Measurements from ENCODE around the gene POP4. TPM values are rescaled to one million over a fixed set of nuclear protein-coding genes. Genes with fewer than 3 reads are reported as not detected.

POP4 gene
- total RNA-seq, 1 donor: 81.6 TPM

DNA sequence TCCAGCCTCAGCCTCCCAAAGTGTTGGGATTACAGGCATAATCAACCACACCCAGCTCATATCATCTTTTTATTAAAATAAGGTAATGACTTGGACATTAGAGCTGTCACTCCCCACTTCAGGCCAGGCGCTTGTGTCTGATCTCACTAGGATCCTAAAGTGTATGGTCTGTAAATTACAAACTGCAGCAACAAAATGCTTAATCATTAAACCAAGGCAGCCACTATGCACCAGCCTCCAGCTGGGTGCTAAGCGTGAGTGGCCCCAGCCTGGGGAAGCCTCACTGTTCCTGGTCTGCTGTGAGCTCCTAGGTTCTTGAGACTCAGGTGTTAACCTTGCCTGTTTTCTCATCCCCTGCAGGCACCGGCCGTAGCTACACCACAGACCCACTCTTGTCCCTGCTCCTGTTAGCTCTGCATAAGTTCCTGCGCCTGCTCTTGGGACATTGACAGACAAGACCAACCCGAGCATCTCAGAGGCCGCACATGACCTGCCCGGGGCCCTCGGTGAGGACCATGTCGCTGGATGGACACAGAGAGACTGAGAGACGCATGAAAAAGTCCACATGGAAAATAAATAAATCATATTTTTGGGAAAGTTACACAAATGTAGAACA is 42.5 kb upstream of the POP4 start:
- H3K4me3 ChIP-seq (ENCODE audit: low read depth, low read length): no peak overlapping the region
- DNase-seq (ENCODE audit: low read depth): no peak
- TF ChIP-seq, protein P1, sequence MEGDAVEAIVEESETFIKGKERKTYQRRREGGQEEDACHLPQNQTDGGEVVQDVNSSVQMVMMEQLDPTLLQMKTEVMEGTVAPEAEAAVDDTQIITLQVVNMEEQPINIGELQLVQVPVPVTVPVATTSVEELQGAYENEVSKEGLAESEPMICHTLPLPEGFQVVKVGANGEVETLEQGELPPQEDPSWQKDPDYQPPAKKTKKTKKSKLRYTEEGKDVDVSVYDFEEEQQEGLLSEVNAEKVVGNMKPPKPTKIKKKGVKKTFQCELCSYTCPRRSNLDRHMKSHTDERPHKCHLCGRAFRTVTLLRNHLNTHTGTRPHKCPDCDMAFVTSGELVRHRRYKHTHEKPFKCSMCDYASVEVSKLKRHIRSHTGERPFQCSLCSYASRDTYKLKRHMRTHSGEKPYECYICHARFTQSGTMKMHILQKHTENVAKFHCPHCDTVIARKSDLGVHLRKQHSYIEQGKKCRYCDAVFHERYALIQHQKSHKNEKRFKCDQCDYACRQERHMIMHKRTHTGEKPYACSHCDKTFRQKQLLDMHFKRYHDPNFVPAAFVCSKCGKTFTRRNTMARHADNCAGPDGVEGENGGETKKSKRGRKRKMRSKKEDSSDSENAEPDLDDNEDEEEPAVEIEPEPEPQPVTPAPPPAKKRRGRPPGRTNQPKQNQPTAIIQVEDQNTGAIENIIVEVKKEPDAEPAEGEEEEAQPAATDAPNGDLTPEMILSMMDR (IDR thresholded peaks at IDR 0.05; ENCODE audit: insufficient read depth, low read depth, low read length): no peak

DNA sequence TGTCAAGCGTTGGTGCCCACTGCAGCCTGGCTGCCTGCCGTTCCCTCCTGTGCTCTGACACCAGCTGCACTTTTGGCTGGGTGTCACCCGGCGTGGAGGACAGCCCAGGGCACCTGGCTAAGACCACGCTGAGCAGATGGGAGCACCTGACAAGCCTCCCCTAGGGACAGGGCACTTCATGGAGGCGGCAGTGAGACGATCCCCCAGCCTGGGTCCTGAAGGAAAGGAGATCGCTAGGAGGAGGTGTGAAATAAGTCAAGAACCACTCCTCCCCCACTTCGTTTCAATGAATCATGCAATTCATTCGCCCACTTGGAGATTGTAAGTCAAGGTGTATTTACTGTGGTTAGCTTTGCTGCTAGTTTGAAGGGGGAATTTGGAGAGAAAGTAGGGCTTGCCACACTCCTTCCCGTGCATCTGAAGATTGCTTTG is 41.5 kb upstream of the POP4 start:
- no peak overlapping the region for H3K4me3 ChIP-seq (ENCODE audit: low read depth, low read length)
- DNase-seq (ENCODE audit: low read depth): no peak
- TF ChIP-seq, protein P1 (IDR thresholded peaks at IDR 0.05; ENCODE audit: insufficient read depth, low read depth, low read length): no peak

DNA sequence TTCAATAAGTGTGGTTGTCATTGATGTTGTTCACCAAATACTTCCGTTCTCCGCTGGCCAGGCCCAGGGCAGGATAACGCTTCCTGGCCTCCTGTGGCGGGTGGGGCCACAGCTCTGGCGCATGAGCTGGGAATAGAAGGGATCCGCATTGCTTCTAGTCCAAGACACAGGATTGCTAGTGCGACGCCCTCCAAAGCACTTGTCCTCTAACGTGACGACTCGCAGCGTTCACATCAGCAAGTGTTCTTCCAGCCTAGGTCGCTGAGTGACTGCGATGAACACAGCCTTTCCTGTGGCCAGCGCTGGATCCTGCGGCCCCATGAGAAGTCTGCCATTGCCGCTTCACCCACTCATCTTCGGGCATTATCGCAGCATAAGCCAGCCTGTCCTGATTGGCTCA is 40.9 kb upstream of the POP4 start:
- DNase-seq (ENCODE audit: low read depth): no peak
- no peak overlapping the region for H3K4me3 ChIP-seq (ENCODE audit: low read depth, low read length)
- TF ChIP-seq, protein P1 (IDR thresholded peaks at IDR 0.05; ENCODE audit: insufficient read depth, low read depth, low read length): no peak

DNA sequence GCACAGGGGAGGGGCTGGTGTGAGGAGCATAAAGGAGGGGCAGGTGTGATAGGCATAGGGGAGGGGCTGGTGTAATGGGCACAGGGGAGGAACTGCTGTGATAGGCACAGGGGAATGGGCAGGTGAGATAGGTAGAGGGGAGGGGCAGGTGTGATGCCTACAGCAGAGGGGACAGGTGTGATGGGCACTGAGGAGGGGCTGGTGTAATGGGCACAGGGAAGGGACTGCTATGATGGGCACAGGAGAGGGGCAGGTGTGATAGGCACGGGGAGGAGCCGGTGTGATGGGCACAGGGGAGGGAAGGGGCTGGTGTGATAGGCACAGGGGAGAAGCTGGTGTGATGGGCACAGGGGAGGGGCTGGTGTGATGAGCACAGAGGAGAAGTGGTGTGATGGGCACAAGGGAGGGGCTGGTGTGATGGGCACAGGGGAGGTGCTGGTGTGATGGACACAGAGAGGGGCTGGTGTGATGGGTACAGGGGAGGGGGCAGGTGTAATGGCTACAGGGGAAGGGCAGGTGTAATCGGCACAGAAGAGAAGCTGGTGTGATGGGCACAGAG is 39.5 kb upstream of the POP4 start:
- DNase-seq (ENCODE audit: low read depth): no peak
- no peak overlapping the region for H3K4me3 ChIP-seq (ENCODE audit: low read depth, low read length)
- TF ChIP-seq, protein P1 (IDR thresholded peaks at IDR 0.05; ENCODE audit: insufficient read depth, low read depth, low read length): no peak

DNA sequence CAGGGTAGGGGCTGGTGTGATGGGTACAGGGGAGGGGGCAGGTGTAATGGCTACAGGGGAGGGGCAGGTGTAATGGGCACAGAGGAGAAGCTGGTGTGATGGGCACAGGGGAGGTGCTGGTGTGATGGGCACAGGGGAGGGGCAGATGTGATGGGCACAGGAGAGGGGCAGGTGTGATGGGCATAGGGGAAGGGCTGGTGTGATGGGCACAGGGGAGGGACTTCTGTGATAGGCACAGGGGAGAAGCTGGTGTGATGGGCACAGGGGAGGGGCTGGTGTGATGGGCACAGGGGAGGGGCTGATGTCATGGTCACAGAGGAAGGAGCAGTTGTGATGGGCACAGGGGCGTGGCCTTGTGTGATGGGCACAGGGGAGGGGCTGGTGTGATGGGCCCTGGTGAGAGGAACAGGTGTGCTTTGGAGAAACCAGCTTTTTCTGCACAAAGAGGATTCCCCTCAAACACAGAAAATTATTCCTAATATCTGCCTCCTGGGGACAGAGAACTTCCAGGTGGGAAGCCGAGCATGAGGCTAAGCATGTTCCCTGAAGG is 38.6 kb upstream of the POP4 start:
- TF ChIP-seq, protein P1 (IDR thresholded peaks at IDR 0.05; ENCODE audit: insufficient read depth, low read depth, low read length): no peak
- no peak overlapping the region for H3K4me3 ChIP-seq (ENCODE audit: low read depth, low read length)
- no peak for DNase-seq (ENCODE audit: low read depth)

DNA sequence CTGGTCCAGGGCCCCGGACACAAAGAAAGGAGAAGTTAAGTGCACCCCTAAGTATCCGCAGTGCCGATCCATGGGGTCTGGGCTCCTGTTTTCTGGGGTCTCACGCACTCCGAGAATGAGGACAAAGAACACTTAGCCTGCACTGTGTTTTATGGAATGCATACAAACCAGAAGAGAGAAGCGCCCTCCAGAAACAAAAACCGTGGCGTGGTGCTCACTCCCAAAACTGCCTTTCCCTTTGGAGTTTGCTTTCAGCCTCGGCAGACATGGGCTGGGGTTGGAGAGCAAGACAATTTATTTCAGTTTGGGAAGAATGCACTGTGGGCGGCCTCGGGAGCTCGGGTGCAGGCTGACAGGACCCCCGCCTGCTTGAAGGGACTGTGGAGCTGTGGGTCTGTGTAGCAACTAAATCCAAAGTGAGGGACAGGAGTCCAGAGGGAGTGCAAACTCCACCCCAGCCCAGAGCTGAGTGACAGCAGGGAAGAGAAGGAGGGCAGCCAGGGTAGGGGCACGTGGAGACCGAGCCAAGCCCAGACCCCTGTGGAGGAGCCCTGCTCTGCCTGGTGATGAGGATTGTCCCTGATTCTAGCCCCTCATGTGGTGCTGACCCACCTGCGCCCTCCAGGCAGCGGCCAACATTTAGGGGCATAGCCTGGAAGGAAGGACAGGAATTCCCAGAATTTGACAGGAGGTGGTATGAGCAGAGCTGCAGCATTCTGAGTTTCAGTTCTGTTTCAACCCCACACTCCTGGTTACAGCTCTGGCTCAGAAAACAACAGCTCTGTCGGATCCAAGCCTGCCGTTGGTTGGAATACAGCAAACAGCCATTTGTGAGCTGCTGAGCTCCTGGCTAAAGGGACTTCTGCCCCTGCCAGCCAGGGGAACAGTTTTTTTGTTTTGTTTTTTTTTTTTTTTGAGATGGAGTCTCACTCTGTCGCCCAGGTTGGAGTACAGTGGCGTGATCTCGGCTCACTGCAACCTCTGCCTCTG is 37.8 kb upstream of the POP4 start:
- TF ChIP-seq, protein P1 (IDR thresholded peaks at IDR 0.05; ENCODE audit: insufficient read depth, low read depth, low read length): no peak
- DNase-seq (ENCODE audit: low read depth): no peak
- no peak overlapping the region for H3K4me3 ChIP-seq (ENCODE audit: low read depth, low read length)
